CD4-positive, alpha-beta T cell treated with Interleukin-12 subunit alpha and Interleukin-12 subunit beta, for 1 hour (primary cell): ENCODE results near the gene PLEKHB1.

Experiments
- DNase-seq: peaks from one replicate; pipeline ENCODE4 v3.0.0-alpha.2; 2020

The PLEKHB1 gene

GRCh38 chr11:73693899-73694525, 47.6 kb downstream of the PLEKHB1 start:
- DNase-seq, result no peak

- no peak for DNase-seq
These were observed 58.7 kb downstream of the PLEKHB1 start for GRCh38 chr11:73705053-73705452.

DNA sequence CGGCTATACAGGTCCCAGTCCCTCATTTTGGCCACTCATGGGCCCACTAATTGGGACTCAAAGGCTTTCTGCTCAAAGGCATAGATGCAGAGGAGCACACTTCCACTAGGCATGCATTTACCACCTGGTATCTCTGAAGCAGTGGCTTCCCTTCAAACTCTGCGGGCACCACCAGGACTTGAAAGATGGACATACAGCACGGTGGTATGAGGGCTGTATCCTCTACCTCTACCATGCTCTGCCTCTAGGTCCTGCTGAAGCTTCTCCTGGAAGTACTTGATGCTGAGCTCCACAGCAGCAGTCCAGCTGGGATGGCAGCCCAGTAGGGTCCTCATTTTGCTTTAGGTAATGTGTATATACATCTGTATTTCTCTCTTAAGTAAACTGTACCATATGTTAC, 64.6 kb downstream of the PLEKHB1 start:
- no peak for DNase-seq
